T-helper 9 cell (primary cell): Measurements from ENCODE around the gene ATF7IP.
"Not testable (repeated sequence)": the region's sequence is repeated elsewhere in the genome, so short reads cannot be mapped to it uniquely, and the experiment has no call there.

ENCODE experiments used
- DNase-seq: peaks from one replicate; pipeline ENCODE4 v3.0.0-alpha.2; 2020
- total RNA-seq, 2 donors: gene quantifications; one replicate each; lab custom pipeline; 2026; lab: John Stamatoyannopoulos, UW

The ATF7IP gene
- 252 to 273 reads per million in 2 donors for total RNA-seq

- DNase-seq: peak; percentile 89
Observed at GRCh38 chr12:14365294-14366208, at the start of gene ATF7IP. Gene ATF7IP (plus strand): TSS chr12:14365682. CDS start chr12:14423916, 58,234 bp downstream.

- no peak for DNase-seq
Observed at GRCh38 chr12:14317362-14318146, 47.9 kb upstream of the ATF7IP start.

GRCh38 chr12:14319704-14320427, 45.6 kb upstream of the ATF7IP start:
- DNase-seq: not testable (repeated sequence)

GRCh38 chr12:14322403-14322802, 43.1 kb upstream of the ATF7IP start:
- DNase-seq: no peak

- DNase-seq: no peak
Observed at GRCh38 chr12:14325716-14326343, 39.7 kb upstream of the ATF7IP start.

GRCh38 chr12:14326699-14327098, 38.8 kb upstream of the ATF7IP start:
- no peak for DNase-seq

GRCh38 chr12:14327711-14328110, 37.8 kb upstream of the ATF7IP start:
- no peak for DNase-seq

GRCh38 chr12:14332482-14332881, 33.0 kb upstream of the ATF7IP start:
- DNase-seq: no peak

GRCh38 chr12:14340371-14340770, 25.1 kb upstream of the ATF7IP start:
- no peak for DNase-seq

GRCh38 chr12:14351524-14351923, 14.0 kb upstream of the ATF7IP start:
- DNase-seq: not testable (repeated sequence)

GRCh38 chr12:14352066-14352465, 13.4 kb upstream of the ATF7IP start:
- not testable (repeated sequence) for DNase-seq

GRCh38 chr12:14354665-14355064, 10.8 kb upstream of the ATF7IP start:
- DNase-seq: not testable (repeated sequence)

- no peak for DNase-seq
Observed at GRCh38 chr12:14356147-14356546, 9.3 kb upstream of the ATF7IP start.

GRCh38 chr12:14357486-14357885, 8.0 kb upstream of the ATF7IP start:
- no peak for DNase-seq

GRCh38 chr12:14362352-14362751, 3.1 kb upstream of the ATF7IP start:
- DNase-seq: no peak

GRCh38 chr12:14364583-14365271, 755 bp upstream of the ATF7IP start:
- no peak for DNase-seq

GRCh38 chr12:14366209-14367039, 942 bp downstream of the ATF7IP start:
- DNase-seq: no peak

GRCh38 chr12:14367040-14367661, 1.7 kb downstream of the ATF7IP start:
- no peak for DNase-seq

- DNase-seq: no peak
Observed at GRCh38 chr12:14369311-14369710, 3.8 kb downstream of the ATF7IP start.

- no peak for DNase-seq
Observed at GRCh38 chr12:14373217-14373616, 7.7 kb downstream of the ATF7IP start.
